K562 (cell line): ENCODE results near the gene SLC12A6. TPM values are rescaled to one million over a fixed set of nuclear protein-coding genes. Genes with fewer than 3 reads are reported as not detected.
"Not testable (repeated sequence)": the region's sequence is repeated elsewhere in the genome, so short reads cannot be mapped to it uniquely, and the experiment has no call there.

Experiments
- ATAC-seq: fragments of 200-7000 bp; cut with Tn5 transposase; 3 replicates; pipeline ENCODE4 v1.9.1; 2020; ENCODE audit warnings: moderate library complexity
- BruUV-seq: library from RNA; stranded (reverse); fragments of 400-500 nt; replicated peaks from 2 replicates; lab custom pipeline; 2021; lab: Mats Ljungman, UMichigan
- CTCF ChIA-PET: fragments of 300-600 bp; formaldehyde crosslinking; extraction: SDS; loops from one replicate; lab custom pipeline; 2021; ENCODE audit warnings: low intra/inter-chr PET ratio; lab: Yijun Ruan, JAX
- POLR2A ChIA-PET: fragments of 300-600, 350-650 bp; sonication (Branson Sonifier 250); formaldehyde crosslinking; extraction: SDS; loops from one replicate; lab custom pipeline; 2021; ENCODE audit warnings: antibody characterized with exemption, inconsistent platforms; lab: Yijun Ruan, JAX
- DNase-seq, 4 experiments: peaks; one replicate each; pipeline versions ENCODE4 v3.0.0 to v3.0.0-alpha.2; 2011 to 2018; ENCODE audit warnings: low spot score in 3 of 4, mixed read lengths in 3 of 4; ENCODE audit errors: extremely low read depth in 1 of 4
- FAIRE-seq: peaks from 2 replicates; lab custom pipeline; 2011; peaks lifted over from hg19 to GRCh38; lab: Jason Lieb, UNC
- H2AFZ ChIP-seq: 2 replicates; pipeline ENCODE4 v1.6.0; 2011; ENCODE audit warnings: low read depth, low read length, control low read depth, inconsistent platforms
- H3K27ac ChIP-seq: fragments of 200-600 bp; 3 replicates; pipeline ENCODE4 v1.8.0; 2011; ENCODE audit warnings: low read depth, mild to moderate bottlenecking, control low read depth, inconsistent platforms, low read length, moderate library complexity, mixed read lengths; ENCODE audit errors: extremely low read depth
- H3K27me3 ChIP-seq, 2 experiments: fragments of 300-600 bp in 1 of 2; 2 replicates in 1 of 2; 3 replicates in 1 of 2; pipeline versions ENCODE4 v1.6.0 to v1.8.0; 2011; ENCODE audit warnings: inconsistent platforms in 2 of 2, low read length in 2 of 2, mild to moderate bottlenecking in 1 of 2, mixed read lengths in 1 of 2, moderate library complexity in 1 of 2; ENCODE audit not compliant: control insufficient read depth in 2 of 2, insufficient read depth in 2 of 2
- H3K36me3 ChIP-seq: fragments of 300-600 bp; 3 replicates; pipeline ENCODE4 v1.8.0; 2011; ENCODE audit warnings: mild to moderate bottlenecking, low read length, inconsistent platforms; ENCODE audit not compliant: control insufficient read depth, insufficient read depth
- H3K4me1 ChIP-seq, 2 experiments: fragments of 200-600 bp in 1 of 2; replicated peaks in 1 of 2; 2 replicates in 1 of 2; 3 replicates in 1 of 2; pipeline versions ENCODE4 v1.5.1 to v1.8.0; 2011; ENCODE audit warnings: inconsistent platforms in 2 of 2, low read length in 2 of 2, mild to moderate bottlenecking in 1 of 2, mixed read lengths in 1 of 2, moderate library complexity in 1 of 2; ENCODE audit not compliant: control insufficient read depth in 2 of 2, insufficient read depth in 2 of 2
- H3K4me2 ChIP-seq: 2 replicates; pipeline ENCODE4 v1.6.1; 2011; ENCODE audit warnings: low read length, control low read depth, inconsistent platforms, mixed read lengths; ENCODE audit not compliant: insufficient read depth
- H3K4me3 ChIP-seq: fragments of 200-600 bp; sonication (generic), shearing (Covaris generic); 2 replicates; pipeline ENCODE4 v1.5.1; 2016; ENCODE audit warnings: control low read depth, inconsistent platforms
- H3K79me2 ChIP-seq: fragments of 200-600 bp; 3 replicates; pipeline ENCODE4 v1.8.0; 2011; ENCODE audit warnings: low read length, inconsistent platforms; ENCODE audit not compliant: control insufficient read depth, insufficient read depth
- H3K9ac ChIP-seq, 2 experiments: 2 replicates each; pipeline versions ENCODE4 v1.6.0 to v1.6.1; 2011; ENCODE audit warnings: low read depth in 2 of 2, low read length in 2 of 2, control low read depth in 1 of 2, inconsistent platforms in 1 of 2, mild to moderate bottlenecking in 1 of 2, mixed read lengths in 1 of 2; ENCODE audit not compliant: insufficient read depth in 1 of 2
- H3K9me1 ChIP-seq: one replicate; pipeline ENCODE4 v1.6.0; 2011; ENCODE audit warnings: inconsistent platforms, mild to moderate bottlenecking, low read length, moderate library complexity; ENCODE audit not compliant: control insufficient read depth, insufficient read depth
- H3K9me3 ChIP-seq: replicated peaks from 2 replicates; pipeline ENCODE4 v1.5.1; 2011; ENCODE audit warnings: low read depth, low read length, inconsistent platforms; ENCODE audit not compliant: control insufficient read depth, insufficient read depth
- H4K20me1 ChIP-seq: replicated peaks from 2 replicates; pipeline ENCODE4 v1.6.1; 2011; ENCODE audit warnings: low read length, inconsistent platforms, mixed read lengths; ENCODE audit not compliant: control insufficient read depth, insufficient read depth
- WGBS: fragments of 100-300 bp; shearing (Covaris generic); methylation state at CpG from one replicate; pipeline ENCODE4 v1.1.6; 2016; ENCODE audit warnings: low coverage, mixed read lengths; ENCODE audit not compliant: insufficient coverage; ENCODE audit errors: missing lambda C conversion rate; 5-methylcytosine and 5-hydroxymethylcytosine counted together
- in situ Hi-C: fragments of 300-500 bp; cut with MboI; formaldehyde crosslinking; loops from 4 replicates; pipeline ENCODE4 v1.15.0; 2018; ENCODE audit warnings: inconsistent platforms, mixed read lengths
- intact Hi-C: fragments of 100-400 bp; cut with micrococcal nuclease; formaldehyde crosslinking; loops from 2 replicates; pipeline ENCODE4 v1.14.2; 2022
- polyA plus RNA-seq, 8 experiments: library from polyadenylated mRNA; depleted of rRNA in 4 of 8; stranded (reverse) in 5 of 8; unstranded in 3 of 8; fragments of >200 nt; fragmentation: Nextera tagmentation in 2 of 8; fragmentation: Illumina TruSeq in 1 of 8; extraction: Ambion mirVana in 2 of 8; extraction: Trizol in 1 of 8; gene quantifications; 2 replicates each; pipeline versions ENCODE4 v1.2.1 to v1.2.3, GENCODE V29; 2011 to 2014; ENCODE audit warnings: inconsistent platforms in 1 of 8, missing spikeins in 1 of 8
- total RNA-seq, 7 experiments: library from RNA; depleted of rRNA in 6 of 7; stranded (reverse); fragments of >200 nt in 6 of 7; fragmentation: Illumina TruSeq in 2 of 7; extraction: Trizol in 2 of 7; gene quantifications; 2 replicates each; pipeline versions ENCODE4 v1.2.1 to v1.2.3, GENCODE V29; 2011 to 2021; ENCODE audit warnings: low replicate concordance in 1 of 7

The SLC12A6 gene
- total and polyA plus RNA-seq, 9 of the 15 experiments (the other 6 are each of a cell fraction or from before 2014, with no cell fraction given) = 1.4 to 16.4 (median 6.7) TPM

GRCh38 chr15:34381829-34382521 lies 44.4 kb upstream of the SLC12A6 start:
- H3K4me2 ChIP-seq, H4K20me1 ChIP-seq, H3K9me3 ChIP-seq, H3K79me2 ChIP-seq, FAIRE-seq, DNase-seq, BruUV-seq, H3K9me1 ChIP-seq, ATAC-seq, H3K27ac ChIP-seq, POLR2A ChIA-PET, H3K27me3 ChIP-seq, H2AFZ ChIP-seq, H3K4me1 ChIP-seq, H3K9ac ChIP-seq, intact Hi-C loops, H3K4me3 ChIP-seq, CTCF ChIA-PET: not testable (repeated sequence)
- peaks cover 10% of the 10 kb centered on the region; the same call in 1 of the 3 replicates for H3K36me3 ChIP-seq
- in situ Hi-C loops = loop anchor here (10.0 kb wide), 1 partner anchor 133 kb away; no protein-coding TSS in a partner anchor
- no CpG with 5 or more reads among the region's 19 CpGs for WGBS

- CTCF ChIA-PET, H3K27me3 ChIP-seq, H3K79me2 ChIP-seq, intact Hi-C loops, H4K20me1 ChIP-seq, H3K9me1 ChIP-seq, H2AFZ ChIP-seq, H3K4me1 ChIP-seq, H3K9ac ChIP-seq, H3K27ac ChIP-seq, H3K4me2 ChIP-seq, POLR2A ChIA-PET, ATAC-seq, DNase-seq, H3K9me3 ChIP-seq, FAIRE-seq, BruUV-seq, H3K4me3 ChIP-seq: not testable (repeated sequence)
- WGBS = 82% methylated on average over 3 of the region's 4 CpGs
- peaks cover 10% of the 10 kb centered on the region; the same call in 1 of the 3 replicates for H3K36me3 ChIP-seq
- in situ Hi-C loops = loop anchor here (10.0 kb wide), 1 partner anchor 134 kb away; no protein-coding TSS in a partner anchor
Measured at GRCh38 chr15:34380491-34380890, 42.9 kb upstream of the SLC12A6 start.
